T47D (cell line): ENCODE measurements around the gene ATG7.
"Not testable (repeated sequence)": the region's sequence is repeated elsewhere in the genome, so short reads cannot be mapped to it uniquely, and the experiment has no call there.

Experiments
- DNase-seq, 2 experiments: peaks; one replicate each; pipeline versions ENCODE4 v3.0.0 to v3.0.0-alpha.2; 2011 to 2012; ENCODE audit warnings: low read depth in 1 of 2, low spot score in 1 of 2
- JUND ChIP-seq: IDR thresholded peaks from 2 replicates; pipeline ENCODE4 v1.6.1; 2012; ENCODE audit warnings: low read depth
- in situ Hi-C: cut with HindIII; loops from 2 replicates; pipeline ENCODE4 v1.10.0; 2016; ENCODE audit warnings: low sequenced_read_pairs, low pct_unique_long_range_greater_than_20kb

ATG7 gene

GRCh38 chr3:11494131-11494916 lies 222.1 kb downstream of the ATG7 start:
- no peak for TF ChIP-seq JUND
- in situ Hi-C loops = no loop called here
- no peak for DNase-seq

GRCh38 chr3:11495948-11496557 lies 223.9 kb downstream of the ATG7 start:
- in situ Hi-C loops = no loop called here
- TF ChIP-seq JUND = no peak
- DNase-seq = peak in 1 of 2 experiments; percentile 38

GRCh38 chr3:11498177-11498576 lies 226.0 kb downstream of the ATG7 start:
- in situ Hi-C loops = no loop called here
- DNase-seq = no peak
- no peak for TF ChIP-seq JUND

GRCh38 chr3:11498646-11499045 lies 226.4 kb downstream of the ATG7 start:
- TF ChIP-seq JUND = no peak
- DNase-seq = peak in 1 of 2 experiments; percentile 83
- in situ Hi-C loops = no loop called here

GRCh38 chr3:11499144-11499543 lies 226.9 kb downstream of the ATG7 start:
- TF ChIP-seq JUND = no peak
- no peak for DNase-seq
- in situ Hi-C loops = no loop called here

GRCh38 chr3:11502413-11502812 lies 230.2 kb downstream of the ATG7 start:
- in situ Hi-C loops, DNase-seq: not testable (repeated sequence)

GRCh38 chr3:11507719-11508118 lies 235.5 kb downstream of the ATG7 start:
- DNase-seq = no peak
- no peak for TF ChIP-seq JUND
- in situ Hi-C loops = no loop called here

DNA sequence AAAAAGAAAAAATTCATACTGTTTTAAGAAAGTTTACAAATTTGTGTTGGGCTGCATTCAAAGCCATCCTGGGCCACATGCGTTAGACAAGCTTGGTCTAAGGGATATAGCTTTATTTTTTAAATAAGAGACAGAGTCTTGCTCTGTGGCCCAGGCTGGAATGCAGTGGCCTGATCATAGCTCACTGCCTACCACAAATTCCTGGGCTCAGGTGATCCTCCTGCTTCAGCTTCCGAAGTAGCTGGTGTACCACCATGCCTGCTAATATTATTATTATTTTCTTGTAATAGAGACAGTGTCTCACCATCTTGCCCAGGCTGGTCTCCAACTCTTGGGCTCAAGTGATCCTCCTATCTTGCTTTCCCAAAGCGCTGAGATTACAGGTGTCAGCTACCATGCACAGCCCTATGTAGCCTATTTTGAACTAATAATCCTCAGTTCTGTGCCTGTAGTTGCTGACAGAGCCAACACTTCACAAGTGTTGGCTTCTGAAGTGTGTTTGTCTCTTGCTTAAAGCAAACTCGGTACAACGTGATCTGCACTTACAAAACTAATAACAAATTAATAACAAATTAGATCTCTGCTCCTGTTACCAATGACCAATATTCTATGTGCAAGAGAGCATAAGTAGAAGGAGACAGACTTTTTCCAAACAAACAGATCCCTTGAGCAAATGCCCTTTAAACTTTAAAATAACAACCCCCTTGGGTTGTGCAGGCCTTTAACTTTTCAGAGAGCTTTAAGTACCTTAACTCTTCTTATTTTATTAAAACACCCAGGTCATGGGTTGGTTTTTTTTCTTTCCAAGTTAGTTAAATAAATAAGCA lies 236.4 kb downstream of the ATG7 start:
- in situ Hi-C loops = no loop called here
- no peak for DNase-seq
- no peak for TF ChIP-seq JUND

GRCh38 chr3:11509173-11510000 lies 237.2 kb downstream of the ATG7 start:
- in situ Hi-C loops = no loop called here
- peak; percentile 54 to 63 for DNase-seq
- no peak for TF ChIP-seq JUND

DNA sequence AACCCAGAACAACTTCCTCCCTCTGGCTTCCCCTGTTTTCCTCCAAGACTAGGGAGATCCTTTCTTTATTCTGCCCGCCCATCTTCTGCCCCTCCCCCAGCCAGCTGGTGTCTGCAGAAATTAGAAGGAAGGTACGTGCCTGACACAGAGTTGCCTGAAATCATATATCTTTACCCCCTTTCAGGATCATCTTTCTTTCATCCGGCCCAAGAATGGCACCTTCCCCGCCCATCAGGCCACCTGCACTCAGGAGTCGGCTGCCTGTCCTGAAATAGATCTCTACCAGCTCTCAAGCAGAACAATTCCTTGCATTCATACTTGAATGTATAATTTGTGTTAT lies 237.8 kb downstream of the ATG7 start:
- no peak for DNase-seq

GRCh38 chr3:11510356-11510755 lies 238.2 kb downstream of the ATG7 start:
- in situ Hi-C loops = no loop called here
- no peak for DNase-seq
- no peak for TF ChIP-seq JUND

More for the DNA sequence above, 237.8 kb downstream of the ATG7 start:
- in situ Hi-C loops = no loop called here
- no peak for TF ChIP-seq JUND

- in situ Hi-C loops, DNase-seq: not testable (repeated sequence)
Observed at GRCh38 chr3:11511606-11512005, 239.4 kb downstream of the ATG7 start.

GRCh38 chr3:11513125-11513816 lies 241.1 kb downstream of the ATG7 start:
- in situ Hi-C loops, DNase-seq: not testable (repeated sequence)
